MM.1S (cell line): ENCODE results near the gene ARSK.

ENCODE experiments used
- EZH2 ChIP-seq: fragments of 300-600 bp; sonication (generic); optimal IDR thresholded peaks from 2 replicates; pipeline ENCODE3; 2017; ENCODE audit warnings: low read depth, mild to moderate bottlenecking, antibody characterized with exemption, low read length, mixed read lengths
- EZH2phosphoT487 ChIP-seq: fragments of 300-600 bp; sonication (generic); IDR thresholded peaks from 2 replicates; pipeline ENCODE4 v1.6.1; 2018; ENCODE audit warnings: antibody characterized with exemption, low read length
- TF ChIP-seq, protein P1 (sequence below): fragments of 300-600 bp; sonication (generic); IDR thresholded peaks from 2 replicates; pipeline ENCODE4 v1.5.1; 2016; ENCODE audit warnings: antibody characterized with exemption, low read length, mixed read lengths

GRCh38 chr5:95631991-95632675 lies 77.2 kb downstream of the ARSK start:
- TF ChIP-seq, protein P1, sequence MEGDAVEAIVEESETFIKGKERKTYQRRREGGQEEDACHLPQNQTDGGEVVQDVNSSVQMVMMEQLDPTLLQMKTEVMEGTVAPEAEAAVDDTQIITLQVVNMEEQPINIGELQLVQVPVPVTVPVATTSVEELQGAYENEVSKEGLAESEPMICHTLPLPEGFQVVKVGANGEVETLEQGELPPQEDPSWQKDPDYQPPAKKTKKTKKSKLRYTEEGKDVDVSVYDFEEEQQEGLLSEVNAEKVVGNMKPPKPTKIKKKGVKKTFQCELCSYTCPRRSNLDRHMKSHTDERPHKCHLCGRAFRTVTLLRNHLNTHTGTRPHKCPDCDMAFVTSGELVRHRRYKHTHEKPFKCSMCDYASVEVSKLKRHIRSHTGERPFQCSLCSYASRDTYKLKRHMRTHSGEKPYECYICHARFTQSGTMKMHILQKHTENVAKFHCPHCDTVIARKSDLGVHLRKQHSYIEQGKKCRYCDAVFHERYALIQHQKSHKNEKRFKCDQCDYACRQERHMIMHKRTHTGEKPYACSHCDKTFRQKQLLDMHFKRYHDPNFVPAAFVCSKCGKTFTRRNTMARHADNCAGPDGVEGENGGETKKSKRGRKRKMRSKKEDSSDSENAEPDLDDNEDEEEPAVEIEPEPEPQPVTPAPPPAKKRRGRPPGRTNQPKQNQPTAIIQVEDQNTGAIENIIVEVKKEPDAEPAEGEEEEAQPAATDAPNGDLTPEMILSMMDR = no peak
- TF ChIP-seq EZH2 = no peak
- TF ChIP-seq EZH2phosphoT487 = no peak
